NCI-H748 (cell line): ENCODE results near the gene PSMD14.

ENCODE experiments used
- DNase-seq: peaks from one replicate; lab custom pipeline; 2025; ENCODE audit not compliant: unreplicated experiment; lab: John Stamatoyannopoulos, UW

The PSMD14 gene

DNA sequence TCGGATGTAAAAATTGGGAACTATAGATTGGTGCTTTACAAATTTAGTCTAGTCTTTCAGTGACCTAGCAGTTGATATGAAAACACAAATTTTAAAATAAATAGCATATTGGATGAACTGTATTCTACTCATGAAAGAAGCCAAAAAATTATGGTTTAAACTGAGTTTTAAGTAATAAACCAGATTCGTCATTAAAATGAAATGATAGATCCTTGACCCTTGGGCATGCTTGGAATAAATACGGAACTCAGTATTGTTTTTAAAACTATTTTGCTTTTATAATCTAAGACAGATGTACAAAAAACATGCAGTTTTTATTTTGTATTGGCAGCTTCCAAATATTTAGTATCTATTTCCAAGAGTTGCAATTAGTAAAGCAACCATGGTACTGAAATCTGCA is 73.3 kb downstream of the PSMD14 start:
- no peak for DNase-seq

DNA sequence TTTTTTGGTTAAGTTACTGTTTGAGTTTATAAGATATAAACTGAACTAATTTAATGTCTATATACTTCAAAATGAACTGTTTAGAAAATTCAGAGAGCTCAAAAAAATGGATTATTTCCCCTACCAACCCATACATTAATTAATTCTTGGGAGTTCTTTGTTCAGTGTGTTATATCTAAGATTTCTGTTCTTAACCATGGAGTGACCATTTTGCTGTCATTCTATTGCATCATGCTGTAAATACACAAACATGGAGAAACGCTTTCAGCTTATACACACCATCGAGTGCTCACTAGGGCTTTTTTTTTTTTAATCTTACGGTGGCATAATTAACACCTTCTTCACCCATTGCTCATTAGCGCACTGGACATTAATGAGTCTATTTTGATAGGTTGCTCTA is 74.5 kb downstream of the PSMD14 start:
- DNase-seq, result no peak

DNA sequence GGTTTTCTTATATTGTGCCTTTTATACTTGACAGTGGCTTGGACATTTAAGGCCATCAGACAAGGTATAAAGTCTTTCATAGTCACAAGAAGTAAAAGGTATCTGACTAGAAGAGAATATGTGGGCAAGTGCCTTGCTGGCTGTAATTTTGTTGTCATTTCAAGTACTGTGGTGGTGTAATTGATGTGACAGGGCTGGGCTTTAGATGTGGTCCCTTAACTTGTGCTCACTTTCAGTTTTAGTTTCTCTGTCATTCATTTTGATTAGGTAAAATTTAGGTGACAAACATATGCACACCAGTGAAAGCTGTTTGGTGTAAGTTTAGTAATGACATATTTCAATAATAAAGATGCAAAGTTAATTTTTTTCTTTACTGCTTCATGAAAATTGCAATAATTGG is 76.6 kb downstream of the PSMD14 start:
- no peak for DNase-seq

DNA sequence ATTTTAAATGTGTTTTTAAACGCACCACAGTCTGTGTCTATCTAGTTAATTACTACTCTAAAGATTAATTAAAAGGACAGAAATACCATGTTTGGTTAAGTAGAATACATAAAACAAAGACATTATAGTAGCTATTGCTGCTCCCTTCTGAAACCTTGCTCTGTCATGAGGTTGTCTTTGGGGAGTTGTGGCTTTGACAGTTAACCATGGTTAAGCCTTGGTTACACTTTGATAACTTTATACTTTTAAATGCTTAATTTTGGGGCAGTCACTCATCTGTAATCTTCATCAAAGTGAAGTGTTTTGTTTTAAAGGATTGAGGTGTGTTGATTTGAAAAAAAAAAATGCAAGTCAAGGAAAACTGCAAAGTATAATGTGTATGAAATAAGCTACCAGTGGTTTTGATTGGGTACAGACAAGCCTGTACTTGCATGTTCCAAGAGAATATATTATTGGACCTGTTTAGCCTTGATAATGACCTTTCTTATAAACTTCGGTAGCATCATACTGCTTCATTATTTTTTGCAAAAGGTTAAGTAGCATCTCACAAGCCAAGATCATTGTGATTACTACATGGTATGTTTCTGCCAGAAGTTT is 78.1 kb downstream of the PSMD14 start:
- no peak for DNase-seq

DNA sequence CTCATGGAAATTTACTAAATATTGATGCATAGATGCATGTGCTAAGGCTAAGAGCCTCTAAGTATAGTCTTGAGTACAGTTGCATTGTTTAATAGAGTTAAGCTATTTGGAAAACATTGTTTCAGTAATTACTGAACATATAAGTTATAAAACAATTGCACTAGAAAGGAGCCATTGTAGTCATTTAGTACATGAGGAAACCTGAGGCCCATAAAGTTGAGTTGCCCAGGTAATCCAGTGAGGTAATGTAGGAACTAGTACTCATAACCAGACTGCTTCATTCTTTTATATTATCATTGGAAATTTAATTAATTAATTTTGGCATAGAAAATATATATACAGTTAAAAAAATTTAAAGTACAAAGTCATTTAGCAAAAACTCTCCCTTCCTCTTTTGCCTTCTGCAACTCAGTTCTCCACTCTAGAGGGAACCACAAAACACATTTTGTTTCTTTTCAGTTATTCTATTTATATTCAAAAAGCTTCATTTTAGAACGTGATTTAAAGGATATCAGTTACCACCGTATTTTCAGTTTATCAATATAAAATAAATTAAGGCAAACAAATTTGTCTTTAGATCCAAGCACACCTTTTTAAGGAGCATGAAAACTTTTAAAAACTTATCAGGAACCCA is 80.0 kb downstream of the PSMD14 start:
- no peak for DNase-seq

DNA sequence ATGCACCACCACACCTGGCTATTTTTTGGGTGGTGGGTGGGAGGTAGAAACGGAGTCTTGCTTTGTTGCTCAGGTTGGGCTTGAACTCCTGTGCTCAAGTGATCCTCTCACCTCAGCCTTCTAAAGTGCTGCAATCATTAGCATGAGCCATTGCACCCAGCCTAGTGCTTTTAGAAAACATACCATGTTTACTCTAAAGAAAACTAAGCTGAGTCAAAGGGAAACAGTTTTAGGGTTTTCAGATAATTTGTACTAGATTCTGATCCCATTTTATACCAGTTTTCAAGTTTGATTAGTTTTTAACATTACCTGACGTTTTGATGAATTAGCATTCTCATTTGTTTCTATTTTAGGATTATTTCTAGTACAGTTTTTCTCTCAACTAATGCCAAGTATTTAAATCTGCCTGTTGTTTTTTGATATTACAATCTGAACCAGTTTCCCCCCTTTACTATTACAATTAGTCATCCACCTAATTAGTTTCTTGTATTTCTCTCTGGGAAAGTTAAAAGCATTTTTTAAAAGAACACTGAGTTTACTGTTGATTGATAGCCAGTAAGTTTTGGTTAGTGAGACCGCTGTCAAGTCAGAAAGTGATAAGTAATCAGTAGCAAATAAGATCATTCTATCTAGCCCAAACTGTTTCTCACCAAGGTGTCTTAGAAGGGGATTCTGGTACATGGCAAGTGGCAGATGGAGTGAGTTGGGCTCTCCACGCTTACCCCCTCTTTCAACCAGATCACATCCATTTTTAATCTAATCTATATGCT is 83.7 kb downstream of the PSMD14 start:
- DNase-seq, result no peak

DNA sequence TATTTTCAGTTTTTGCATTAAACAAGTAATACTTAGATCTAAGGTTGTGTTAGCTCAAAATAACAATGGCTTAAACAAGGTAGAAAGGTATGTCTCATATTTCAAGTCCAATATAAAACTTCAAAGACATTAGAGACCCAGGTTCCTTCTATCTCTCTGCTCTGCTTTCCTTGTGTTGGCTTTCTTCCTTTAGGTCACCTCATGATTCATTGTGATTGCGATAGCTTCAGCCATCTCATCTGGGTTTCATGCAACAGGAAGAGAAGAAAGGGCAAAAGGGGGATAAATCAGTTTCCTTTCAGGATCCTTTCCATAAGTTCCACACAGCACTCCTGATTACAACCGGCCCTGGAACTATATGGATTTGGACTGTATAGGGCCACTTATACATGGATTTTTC is 91.9 kb downstream of the PSMD14 start:
- no peak for DNase-seq

DNA sequence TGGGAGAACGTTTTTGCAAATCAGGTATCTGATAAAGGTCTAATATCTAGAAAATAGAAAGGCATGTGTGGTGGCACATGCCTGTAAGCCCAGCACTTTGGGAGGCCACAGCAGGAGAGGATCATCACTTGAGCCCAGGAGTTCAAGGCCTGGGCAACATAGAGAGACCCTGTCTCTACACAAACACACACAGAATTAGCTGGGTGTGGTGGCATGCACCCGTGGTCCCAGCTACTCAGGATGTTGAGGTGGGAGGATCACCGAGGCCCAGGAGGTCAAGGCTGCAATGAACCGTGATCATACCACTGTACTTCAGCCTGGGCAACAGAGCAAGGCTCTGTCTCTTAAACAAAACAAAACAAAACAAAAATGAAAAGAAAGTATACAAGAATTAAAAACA is 94.1 kb downstream of the PSMD14 start:
- no peak for DNase-seq

DNA sequence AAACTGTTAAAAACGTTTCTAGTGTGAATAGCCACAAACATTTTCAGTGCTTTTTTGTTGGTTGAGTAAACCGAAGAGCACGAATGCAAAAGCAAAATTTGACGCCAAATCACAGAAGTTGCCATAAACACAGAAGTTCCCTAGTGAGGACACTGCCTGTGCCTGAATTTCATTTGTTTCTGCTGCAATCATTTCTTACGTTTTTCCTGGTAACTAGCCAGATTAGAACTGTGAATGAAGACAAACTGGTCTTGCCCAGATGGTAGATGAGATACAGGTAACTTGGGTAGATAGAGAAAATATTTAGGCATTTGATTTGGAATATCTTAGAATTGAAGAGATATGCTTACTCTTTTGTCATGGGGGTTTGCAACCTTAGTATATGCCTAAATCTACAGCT is 98.1 kb downstream of the PSMD14 start:
- no peak for DNase-seq

DNA sequence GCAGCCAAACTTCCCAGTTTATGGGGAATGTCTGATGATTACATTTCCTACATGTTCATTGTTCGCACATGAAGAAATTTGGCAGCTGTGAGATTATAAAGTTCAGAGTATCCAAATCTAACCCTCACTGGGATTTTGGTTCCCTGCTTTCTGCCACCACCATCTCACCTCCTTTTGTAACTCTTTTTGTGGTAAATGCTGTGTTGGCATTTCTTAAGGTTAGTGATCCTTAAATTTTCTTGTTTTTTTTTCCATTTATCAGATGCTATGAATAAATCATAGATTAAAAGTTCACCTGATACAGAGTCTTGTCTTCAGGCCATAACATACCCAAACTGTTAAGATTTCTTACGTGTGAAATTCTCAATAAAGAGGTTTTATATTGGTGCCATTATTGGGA is 99.4 kb downstream of the PSMD14 start:
- DNase-seq, result no peak

DNA sequence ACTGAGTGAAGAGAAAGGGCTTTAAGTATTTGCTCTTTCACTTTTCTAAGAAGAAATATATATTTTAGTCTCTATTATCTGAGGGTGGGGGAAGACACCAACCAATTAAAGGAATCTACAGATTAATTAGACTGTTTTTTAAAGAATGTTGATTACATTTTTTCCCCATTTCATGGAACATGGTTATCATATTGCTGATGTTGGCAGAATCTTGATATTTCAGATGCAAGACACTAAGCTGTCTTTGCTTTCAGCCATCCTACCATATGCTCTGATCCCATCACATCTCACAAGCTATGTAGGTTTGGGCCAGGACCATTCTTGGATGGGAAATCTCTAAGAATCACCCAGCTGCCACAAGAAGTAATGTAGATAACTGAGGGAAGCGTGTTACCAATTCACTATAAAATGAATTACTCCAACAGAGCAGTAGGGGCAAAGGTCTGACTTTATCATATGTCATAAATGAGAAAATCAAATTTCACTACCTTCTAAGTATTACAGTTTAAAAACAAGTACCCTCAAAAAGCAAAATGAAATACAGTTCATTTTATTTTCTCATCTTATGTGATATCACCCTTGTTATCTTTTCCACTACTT is 101.2 kb downstream of the PSMD14 start:
- DNase-seq, result no peak

DNA sequence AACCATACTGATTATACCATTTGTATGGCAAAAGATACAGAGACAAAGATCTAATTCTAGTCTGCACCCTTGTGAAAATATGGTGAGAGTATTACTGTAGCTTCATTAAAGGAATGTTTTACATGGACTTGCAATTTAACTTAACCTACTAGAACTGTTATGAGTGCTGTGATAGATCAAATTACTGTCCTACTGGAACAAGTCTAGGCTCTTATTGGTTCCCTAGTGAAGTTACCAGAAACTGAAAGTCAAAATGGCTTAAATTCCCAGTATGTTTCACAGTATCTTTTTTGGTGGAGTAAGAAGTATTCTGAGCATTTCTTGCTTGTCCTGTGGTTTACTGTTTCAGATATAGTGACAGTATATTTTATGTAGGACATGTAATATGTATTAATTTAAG is 104.1 kb downstream of the PSMD14 start:
- DNase-seq, result no peak

DNA sequence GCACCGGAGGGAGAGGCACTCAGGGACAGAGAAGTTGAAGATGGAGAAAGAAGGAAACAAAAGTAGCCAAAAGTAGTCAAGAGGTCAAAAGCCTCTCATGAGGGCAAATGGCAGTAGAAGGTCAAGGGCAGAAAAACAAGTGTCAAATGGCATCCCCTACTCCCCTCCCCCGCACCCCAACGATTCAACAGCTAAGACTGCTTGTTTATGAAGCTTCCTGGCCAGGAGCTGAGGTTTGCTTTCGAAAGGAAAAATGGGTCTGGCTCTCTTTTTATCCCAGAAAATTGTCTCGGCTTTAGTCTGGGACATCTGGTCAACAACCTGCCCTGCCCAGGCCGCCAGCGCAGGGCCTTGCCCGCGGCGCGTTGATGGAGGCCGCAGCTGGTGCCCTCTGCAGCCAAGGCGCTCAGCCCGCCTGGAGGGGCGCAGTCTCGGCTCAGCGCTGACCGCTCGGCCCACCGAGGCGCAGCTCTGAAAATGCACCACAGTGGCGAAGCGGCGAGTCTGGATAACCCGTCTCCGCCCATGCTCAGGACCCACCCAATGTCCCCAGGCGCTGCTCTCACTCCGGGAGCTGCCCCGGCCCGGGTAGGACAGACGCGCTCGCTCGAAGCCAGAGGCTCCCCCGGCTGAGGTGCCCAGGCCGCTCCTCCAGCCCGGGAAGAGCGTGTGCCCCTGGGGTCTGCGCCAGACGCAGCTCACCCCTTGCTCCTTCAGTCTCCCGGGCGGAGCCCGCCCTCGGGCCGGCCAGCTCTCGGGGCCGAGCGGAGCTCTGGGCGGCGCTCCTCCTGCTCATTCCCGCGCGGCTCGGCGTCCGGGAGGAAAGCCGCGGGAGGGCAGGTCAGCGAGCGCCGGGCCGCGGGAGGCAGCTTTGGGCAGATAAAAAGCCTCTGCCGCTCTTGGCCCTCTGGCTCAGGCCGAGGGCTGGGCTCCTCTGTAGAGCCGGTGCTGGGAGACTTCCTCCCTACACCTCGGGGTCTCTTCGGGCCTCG is 106.1 kb downstream of the PSMD14 start:
- DNase-seq, result peak; percentile 86

DNA sequence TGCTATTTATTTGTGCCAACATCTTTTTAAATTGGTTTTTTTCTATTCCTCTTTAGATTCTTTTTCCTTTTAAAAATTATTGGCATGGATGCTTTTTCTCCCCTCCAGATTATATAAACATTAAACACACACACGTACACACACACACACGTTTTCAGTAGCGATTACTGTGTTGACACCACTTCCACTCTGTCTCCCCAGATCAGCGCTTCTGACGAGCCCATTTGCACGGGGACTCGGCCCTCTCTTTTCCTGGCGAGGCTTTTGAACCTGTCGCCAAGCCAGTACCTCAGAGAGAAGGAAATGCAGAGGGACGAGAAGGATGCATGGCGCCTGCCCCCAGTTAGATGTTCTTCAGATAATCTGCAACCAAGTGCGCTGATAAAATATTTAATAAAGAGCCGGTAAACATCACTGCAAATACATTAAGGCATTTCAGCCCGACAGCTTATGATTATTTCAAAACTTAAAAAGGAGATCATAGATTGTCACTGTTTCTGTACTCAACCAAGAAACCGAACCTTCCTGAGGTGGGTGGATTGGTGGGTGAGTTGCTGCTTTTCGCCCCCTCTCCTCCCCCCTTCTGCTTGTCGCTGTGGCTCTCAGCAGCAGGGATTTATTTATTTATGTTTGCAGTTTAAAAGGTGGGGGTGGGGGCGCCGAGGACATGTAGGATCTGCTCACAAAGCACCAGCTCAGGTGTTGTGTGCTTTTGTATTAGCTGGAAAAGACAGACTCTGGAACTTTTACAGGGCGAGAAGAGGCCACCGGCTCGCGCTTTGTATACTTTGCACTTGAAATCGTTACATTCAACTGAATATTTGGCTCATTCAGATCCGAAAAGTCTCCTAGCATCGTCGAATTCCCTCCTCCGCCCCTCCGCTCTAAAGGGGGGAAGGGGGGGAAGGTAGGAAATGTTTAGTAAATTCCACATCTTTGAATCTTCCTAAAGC is 107.1 kb downstream of the PSMD14 start:
- DNase-seq, result peak; percentile 80

DNA sequence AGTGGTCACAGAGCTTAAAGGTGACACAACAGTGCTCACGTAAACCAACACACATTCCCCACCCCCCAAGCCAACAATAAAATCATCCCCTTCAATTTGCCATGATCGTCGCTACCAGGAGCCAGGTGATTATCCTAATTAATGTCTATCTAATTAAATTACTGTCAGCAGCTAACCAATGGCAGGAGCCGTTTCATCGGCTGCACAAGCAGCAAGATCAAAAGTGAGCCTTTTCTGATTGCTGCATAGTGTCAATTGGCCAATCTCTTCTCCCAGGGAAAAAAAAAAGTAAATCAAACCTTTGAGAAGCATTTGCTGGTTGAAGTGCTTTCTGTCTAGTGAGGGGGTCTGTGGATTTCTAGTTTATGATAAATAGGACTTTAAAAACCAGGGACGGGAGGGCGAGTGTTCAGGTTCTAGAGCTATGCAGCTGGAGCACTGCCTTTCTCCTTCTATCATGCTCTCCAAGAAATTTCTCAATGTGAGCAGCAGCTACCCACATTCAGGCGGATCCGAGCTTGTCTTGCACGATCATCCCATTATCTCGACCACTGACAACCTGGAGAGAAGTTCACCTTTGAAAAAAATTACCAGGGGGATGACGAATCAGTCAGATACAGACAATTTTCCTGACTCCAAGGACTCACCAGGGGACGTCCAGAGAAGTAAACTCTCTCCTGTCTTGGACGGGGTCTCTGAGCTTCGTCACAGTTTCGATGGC is 107.9 kb downstream of the PSMD14 start, which contains the start of gene TBR1:
TSS of gene TBR1 (plus strand) at position 311 of the 721 bp plus-strand sequence. CDS start at position 425, 114 bp downstream.
- DNase-seq, result peak; percentile 79

DNA sequence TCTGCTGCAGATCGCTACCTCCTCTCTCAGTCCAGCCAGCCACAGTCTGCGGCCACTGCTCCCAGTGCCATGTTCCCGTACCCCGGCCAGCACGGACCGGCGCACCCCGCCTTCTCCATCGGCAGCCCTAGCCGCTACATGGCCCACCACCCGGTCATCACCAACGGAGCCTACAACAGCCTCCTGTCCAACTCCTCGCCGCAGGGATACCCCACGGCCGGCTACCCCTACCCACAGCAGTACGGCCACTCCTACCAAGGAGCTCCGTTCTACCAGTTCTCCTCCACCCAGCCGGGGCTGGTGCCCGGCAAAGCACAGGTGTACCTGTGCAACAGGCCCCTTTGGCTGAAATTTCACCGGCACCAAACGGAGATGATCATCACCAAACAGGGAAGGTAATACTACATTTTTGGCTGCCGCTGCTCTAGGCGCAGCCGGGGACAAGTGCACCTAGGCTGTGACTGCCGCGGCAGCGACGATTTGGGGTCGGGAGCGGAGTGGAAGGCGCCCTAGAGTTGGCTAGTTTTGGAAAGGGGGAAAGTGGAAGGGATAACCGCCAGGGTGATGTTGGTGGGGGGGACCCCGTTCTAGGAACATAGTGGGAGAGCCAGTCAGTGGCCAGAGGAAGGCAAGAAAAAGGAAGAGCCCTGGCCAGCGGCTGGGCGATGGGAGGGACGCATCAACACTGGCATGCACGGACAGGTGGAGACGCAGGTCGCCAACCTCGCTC is 108.6 kb downstream of the PSMD14 start:
- peak; percentile 81 for DNase-seq

DNA sequence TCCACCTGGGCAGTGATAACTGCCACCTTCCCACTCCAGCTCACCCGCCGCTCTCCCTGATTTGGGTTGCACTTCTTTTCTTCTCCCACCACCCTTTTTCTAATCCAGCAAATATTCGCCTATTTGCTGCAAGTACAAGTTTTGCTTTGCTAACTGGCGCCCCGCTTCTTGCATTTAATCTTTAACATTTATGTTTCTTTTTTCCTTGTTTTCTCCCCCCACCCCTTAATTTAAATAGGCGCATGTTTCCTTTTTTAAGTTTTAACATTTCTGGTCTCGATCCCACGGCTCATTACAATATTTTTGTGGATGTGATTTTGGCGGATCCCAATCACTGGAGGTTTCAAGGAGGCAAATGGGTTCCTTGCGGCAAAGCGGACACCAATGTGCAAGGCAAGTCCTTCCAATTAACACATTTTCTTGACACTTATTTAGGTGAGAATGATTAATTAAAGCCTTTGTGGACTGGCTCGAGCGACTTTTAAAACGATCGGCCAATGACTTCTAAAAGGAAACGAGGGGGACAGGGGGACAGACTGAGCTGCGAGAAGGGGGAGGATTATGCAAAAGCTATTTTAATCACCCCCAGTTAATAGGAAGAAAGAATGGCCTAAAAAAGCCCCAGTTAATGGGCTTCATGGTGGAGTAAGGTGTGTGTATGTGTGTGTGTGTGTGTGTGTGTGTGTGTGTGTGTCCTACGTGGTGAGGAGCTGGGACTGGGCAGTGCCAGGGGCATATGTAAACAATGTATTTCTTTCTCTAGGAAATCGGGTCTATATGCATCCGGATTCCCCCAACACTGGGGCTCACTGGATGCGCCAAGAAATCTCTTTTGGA is 109.4 kb downstream of the PSMD14 start:
- DNase-seq, result no peak
